ENCODE measurements around the gene NUDT16L1. TPM values are rescaled to one million over a fixed set of nuclear protein-coding genes. Genes with fewer than 3 reads are reported as not detected.

Gene NUDT16L1
- total RNA-seq, 1 experiment from 2014 or later = 28.7 TPM

GRCh38 chr16:4693956-4694641 is 737 bp downstream of the NUDT16L1 start:
- peak; percentile 43 for DNase-seq (ENCODE audit: low read depth)

GRCh38 chr16:4694642-4695451 is 1.5 kb downstream of the NUDT16L1 start:
- no peak for DNase-seq (ENCODE audit: low read depth)

GRCh38 chr16:4695473-4696171 is 2.3 kb downstream of the NUDT16L1 start:
- no peak for DNase-seq (ENCODE audit: low read depth)

GRCh38 chr16:4696172-4696904 is 3.0 kb downstream of the NUDT16L1 start:
- no peak for DNase-seq (ENCODE audit: low read depth)

GRCh38 chr16:4696905-4697847 is 3.8 kb downstream of the NUDT16L1 start:
- DNase-seq (ENCODE audit: low read depth) = no peak

GRCh38 chr16:4697848-4698291 is 4.5 kb downstream of the NUDT16L1 start:
- DNase-seq (ENCODE audit: low read depth) = no peak

- no peak for DNase-seq (ENCODE audit: low read depth)
Measured at GRCh38 chr16:4698321-4699045, 5.1 kb downstream of the NUDT16L1 start.

- DNase-seq (ENCODE audit: low read depth) = no peak
Measured at GRCh38 chr16:4699046-4699556, 5.7 kb downstream of the NUDT16L1 start.

- DNase-seq (ENCODE audit: low read depth) = no peak
Measured at GRCh38 chr16:4700380-4700996, 7.1 kb downstream of the NUDT16L1 start.

GRCh38 chr16:4700997-4701743 is 7.8 kb downstream of the NUDT16L1 start:
- no peak for DNase-seq (ENCODE audit: low read depth)

GRCh38 chr16:4701791-4702465 is 8.6 kb downstream of the NUDT16L1 start:
- DNase-seq (ENCODE audit: low read depth) = no peak

GRCh38 chr16:4702466-4702808 is 9.1 kb downstream of the NUDT16L1 start:
- DNase-seq (ENCODE audit: low read depth) = no peak

- no peak for DNase-seq (ENCODE audit: low read depth)
Measured at GRCh38 chr16:4703906-4704305, 10.5 kb downstream of the NUDT16L1 start.

GRCh38 chr16:4704491-4704890 is 11.1 kb downstream of the NUDT16L1 start:
- DNase-seq (ENCODE audit: low read depth) = no peak

- no peak for DNase-seq (ENCODE audit: low read depth)
Measured at GRCh38 chr16:4704913-4705312, 11.6 kb downstream of the NUDT16L1 start.

GRCh38 chr16:4706871-4707270 is 13.5 kb downstream of the NUDT16L1 start:
- no peak for DNase-seq (ENCODE audit: low read depth)

- DNase-seq (ENCODE audit: low read depth) = no peak
Measured at GRCh38 chr16:4709481-4709880, 16.1 kb downstream of the NUDT16L1 start.

Measured in RPMI7951 (cell line).